Measurements from ENCODE around the gene NHSL2.

DNA sequence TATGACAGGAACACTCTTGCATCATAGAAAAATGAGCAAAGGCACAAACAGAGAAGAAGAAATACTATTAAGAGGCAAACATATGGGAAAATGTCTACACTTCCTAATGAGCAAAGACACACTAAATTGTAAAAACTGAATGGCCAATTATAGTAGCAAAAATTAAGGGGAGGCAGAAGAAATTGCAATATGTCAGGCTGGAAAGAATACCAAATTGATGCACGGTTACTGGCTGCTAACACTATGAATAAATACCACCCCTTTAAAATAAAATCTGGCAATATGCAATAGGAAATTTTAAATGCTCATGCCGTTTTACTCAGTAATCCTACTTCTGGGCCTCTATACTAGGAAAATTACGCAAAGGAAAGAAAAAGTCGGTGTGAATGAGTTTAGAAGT, 254.9 kb downstream of the NHSL2 start:
- TF ChIP-seq POLR2AphosphoS5 (IDR thresholded peaks at IDR 0.05; ENCODE audit: low read depth, low read length) = no peak
- no peak for TF ChIP-seq TAF1 (IDR thresholded peaks at IDR 0.05; ENCODE audit: borderline replicate concordance, low read depth, low read length)
